HuH-7 (cell line): ENCODE measurements around the gene ELOVL6.
"Not testable (repeated sequence)": the region's sequence is repeated elsewhere in the genome, so short reads cannot be mapped to it uniquely, and the experiment has no call there.

Experiments used
- DNase-seq: peaks from one replicate; pipeline ENCODE4 v3.0.0; 2011; ENCODE audit warnings: low spot score

The ELOVL6 gene

DNA sequence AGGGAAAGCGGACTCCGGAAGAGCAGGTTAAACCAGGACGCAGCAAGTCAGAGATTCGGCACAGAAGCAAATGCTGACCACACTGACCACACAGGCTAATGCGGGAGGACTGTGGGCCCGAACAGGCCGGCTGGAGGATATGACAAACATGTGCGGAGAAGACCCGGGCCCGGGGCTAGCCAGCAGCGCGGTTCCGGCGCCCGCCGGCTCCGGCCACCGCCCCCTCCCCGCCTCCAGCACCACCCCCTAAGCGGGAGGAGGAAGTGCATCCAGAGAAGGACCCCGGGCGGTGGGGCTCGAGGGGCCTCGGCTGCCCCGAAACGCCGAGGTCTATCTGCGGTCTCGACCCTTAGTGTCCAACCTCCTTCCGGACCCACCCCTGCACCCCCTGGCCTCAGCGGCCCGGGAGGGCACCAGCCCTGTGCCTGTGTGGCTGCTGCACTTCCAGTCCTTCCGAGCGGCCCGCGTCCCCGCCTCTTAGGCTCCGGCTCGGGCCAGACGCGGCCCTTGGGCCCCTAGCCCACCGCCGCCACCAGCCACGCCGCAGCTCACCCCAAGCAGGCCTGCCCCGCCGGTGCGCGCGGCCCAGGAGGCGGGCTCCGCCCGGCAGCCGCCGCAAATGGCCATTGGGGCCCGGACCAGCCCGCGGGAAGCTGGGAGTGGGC is 2.1 kb downstream of the ELOVL6 start:
- peak; percentile 37 for DNase-seq

- DNase-seq: no peak
These were observed 2.7 kb downstream of the ELOVL6 start for GRCh38 chr4:110195561-110196205.

DNA sequence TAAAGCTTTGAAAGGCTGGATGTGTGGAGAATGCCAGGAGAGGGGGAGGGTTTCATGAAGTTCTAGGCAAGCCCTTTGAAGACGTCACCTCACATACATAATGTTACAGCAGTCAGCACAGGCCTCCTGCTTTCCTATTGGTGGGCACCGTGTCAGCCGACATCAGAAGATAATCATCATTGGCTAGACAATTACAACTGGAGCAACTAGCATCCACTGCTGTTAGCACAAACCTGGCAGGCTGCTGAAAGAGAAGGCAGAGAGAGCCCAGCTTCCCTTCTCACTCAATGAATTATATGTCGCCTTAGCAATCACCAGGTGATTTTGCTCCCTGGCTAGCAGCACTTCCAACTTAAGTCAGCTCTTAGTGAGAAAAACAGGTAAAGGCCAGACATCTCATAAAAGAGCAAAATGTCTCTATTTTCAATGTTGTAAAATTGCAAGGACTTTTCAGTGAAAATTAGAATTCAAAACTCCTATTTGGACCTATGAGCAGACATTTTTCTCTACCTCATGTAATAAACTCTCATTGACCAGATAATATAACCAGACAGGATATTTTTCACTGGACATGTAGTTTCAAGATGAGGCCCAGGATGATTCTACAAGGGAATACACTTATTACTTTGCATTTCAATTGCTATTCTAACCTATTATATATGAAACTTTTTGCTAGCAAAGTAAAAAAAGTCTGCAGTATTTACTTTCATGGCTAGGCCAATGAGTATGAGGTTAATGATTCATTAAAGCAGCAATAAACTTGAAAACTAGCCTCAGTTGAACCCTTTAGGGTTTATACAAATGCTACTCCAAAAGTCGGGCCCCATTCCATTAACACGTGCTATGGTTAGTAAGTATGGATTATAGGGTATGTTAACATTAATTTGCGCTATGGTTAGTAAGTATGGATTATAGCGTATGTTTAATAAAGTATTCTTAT is 4.3 kb downstream of the ELOVL6 start:
- peak; percentile 82 for DNase-seq

DNA sequence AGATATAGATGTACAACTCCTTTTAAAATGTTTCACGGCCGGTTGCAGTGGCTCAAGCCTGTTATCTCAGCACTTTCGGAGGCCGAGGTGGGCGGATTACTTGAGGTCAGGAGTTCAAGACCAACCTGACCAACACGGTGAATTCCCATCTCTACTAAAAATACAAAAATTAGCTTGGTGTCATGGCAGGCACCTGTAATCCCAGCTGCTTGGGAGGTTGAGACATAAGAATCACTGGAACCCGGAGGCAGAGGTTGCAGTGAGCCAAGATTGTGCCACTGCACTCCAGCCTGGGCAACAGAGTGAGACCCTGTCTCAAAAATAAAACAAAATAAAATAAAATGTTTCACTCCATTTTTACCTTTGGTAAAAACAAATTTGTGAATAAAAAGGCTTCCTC is 5.1 kb downstream of the ELOVL6 start:
- not testable (repeated sequence) for DNase-seq

DNA sequence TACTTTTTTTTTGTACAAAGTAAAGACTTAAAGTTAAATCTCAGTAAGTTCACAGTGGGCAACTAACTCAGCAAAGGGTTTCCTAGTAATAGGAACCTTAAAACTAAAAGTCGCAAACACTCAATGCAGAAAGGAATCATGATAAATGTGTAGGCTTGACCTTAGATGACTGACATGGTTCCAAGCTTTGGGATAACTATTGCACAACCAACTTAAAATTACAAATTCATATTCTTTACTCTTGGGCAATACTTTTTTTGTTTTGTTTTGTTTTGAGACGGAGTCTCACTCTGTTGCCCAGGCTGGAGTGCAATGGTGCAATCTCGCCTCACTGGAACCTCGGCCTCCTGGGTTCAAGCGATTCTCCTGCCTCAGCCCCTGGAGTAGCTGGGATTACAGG is 8.2 kb downstream of the ELOVL6 start:
- no peak for DNase-seq

DNA sequence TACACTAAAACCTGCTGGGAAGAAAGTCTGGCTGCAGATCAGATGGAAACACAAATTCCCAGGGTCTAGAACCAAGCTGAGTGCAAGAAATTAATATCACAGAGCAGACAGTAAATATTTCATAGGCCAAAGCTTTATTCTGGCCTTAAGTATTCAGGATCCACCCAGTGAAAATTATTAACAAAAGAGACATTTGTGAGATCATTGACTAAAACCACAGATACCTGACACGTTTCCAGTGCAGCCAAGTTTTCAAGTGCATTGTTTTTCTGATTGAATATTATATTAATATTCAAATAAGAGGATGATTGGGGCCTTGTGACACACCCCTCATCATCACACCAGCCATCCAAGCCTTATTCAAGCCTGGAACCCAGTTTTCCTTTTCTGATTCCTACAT is 10.3 kb downstream of the ELOVL6 start:
- no peak for DNase-seq

DNA sequence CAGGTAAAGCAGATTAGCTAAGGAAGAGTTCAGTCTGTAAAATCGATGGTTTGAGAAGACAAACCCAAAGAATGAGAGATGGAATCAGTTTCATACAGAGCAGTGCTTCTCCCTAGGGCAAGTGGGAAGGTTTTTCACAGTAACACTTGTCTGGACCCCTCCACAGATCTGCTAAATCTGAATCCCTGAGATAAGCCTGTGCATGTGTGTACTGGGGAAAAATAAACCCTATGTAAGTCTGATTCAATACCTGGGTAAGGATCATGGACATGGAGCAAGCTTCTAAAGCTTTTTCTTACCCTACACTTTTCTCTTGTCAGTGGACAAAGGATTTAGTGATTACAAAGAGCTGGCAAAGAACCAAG is 13.6 kb downstream of the ELOVL6 start:
- DNase-seq: no peak

GRCh38 chr4:110184140-110184790 is 14.2 kb downstream of the ELOVL6 start:
- no peak for DNase-seq

DNA sequence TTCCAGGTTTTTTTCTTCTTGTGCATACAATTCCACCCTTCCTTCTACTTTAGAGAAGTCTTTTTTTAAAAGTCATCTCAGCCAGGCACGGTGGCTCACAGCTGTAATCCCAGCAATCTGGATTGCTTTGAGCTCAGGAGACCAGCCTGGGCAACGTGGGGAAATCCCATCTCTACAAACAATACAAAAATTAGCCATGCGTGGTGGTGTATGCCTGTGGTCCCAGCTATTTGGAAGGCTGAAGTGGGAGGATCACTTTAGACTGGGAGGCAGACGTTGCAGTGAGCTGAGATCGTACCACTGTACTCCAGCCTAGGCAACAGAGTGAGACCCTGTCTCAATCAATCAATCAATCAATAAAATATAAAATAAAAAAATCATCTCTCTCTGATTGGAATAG is 14.8 kb downstream of the ELOVL6 start:
- DNase-seq: no peak

GRCh38 chr4:110183058-110183457 is 15.4 kb downstream of the ELOVL6 start:
- no peak for DNase-seq

DNA sequence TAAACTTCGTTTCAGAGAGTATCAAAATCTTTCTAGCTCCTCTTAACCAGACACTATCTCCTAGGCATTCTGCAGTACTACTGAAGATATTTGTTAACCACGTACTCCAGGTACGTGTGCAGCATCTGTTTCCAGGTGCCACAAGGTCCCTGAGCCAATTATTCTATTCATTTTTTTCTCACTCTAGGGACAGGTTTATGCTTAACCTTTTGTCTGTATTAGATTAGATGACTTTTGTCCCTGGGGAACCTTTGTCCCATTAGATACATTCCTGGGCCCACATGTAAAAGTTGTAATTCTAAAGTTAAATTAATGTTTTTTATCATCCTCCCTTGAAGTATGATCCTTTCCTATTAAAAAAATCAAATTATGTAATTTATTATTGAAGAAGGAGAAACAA is 16.5 kb downstream of the ELOVL6 start:
- no peak for DNase-seq

DNA sequence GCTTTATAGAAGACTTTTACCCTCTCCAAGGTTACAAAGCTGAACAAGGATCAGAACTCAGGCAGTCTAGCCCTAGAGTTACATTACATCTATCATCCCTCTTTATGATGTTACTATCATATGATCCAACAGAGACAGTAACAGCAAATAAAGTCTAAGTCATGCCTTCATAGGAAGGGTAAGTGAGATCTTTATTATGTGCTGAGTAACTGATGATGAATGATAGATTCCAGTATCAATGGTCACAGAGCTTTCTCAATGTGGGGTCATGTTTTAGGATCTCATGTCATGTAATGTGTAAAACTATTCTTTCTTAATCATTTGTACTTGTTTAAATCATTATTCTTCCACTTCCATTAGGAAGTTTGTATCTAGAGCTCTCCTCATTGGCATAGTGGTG is 22.8 kb downstream of the ELOVL6 start:
- no peak for DNase-seq

DNA sequence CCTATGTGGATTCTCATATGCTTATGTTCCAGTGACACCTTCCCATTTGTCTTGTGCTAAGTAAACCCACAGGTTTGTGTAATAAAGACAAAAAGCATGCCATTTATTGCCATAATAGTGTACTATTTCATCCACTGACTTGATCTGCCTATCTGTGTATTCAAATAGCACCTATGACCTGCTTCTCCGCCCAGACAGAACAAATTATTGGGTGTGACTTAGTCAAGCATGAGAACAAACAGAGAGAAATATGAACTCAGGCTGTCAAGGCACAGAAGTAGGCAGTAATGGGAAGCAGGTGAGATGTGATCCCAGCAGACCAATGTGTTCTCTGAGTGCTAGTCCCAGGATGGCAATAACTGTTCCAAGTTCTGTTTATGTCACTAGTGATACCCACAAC is 25.4 kb downstream of the ELOVL6 start:
- DNase-seq: no peak

- DNase-seq: no peak
These were observed 26.4 kb downstream of the ELOVL6 start for GRCh38 chr4:110171971-110172370.

GRCh38 chr4:110170861-110171260 is 27.6 kb downstream of the ELOVL6 start:
- DNase-seq: no peak

DNA sequence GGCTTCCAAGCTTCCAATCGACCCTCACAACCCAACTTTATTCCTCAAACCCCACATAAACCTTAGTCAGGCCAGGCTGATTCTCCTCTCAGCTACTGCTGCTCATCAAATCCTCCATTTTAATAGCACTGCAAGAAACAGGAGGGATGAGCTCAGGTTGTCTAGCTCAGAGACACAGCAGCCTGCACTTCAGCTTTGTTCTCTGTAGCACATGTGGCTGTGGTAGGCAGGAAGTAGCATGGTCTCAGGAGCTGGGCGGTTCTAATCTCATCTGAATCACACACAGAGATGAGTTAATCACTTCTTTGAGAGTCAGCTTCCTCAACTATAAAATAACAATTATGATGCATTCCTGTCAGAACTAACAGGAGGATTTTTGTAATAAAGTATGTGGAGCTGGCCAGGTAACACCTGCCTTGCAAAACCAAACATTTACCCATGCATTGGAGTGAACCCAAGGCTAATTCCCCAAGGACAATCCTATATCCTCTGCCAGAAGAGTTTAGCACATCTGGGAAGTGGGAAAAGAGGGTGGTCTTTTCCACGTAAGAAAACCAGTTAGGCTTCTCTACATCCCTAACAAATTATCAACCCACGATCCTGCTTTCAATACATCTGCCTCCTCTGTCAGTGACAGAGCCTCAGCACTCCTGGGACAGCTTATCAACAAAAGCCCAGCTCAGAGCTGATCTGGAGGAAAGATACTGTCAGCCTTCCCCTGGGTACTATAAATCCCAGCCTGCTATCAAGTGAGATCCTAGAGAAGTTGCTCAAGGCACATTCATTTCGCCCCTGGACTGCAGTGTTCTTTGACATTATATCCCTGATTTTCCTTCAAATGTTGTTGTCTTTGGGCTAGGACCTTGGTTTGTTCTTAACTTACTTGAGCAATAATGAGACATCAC is 32.8 kb downstream of the ELOVL6 start:
- DNase-seq: no peak

GRCh38 chr4:110164856-110165255 is 33.6 kb downstream of the ELOVL6 start:
- DNase-seq: no peak

GRCh38 chr4:110164251-110164650 is 34.2 kb downstream of the ELOVL6 start:
- no peak for DNase-seq

GRCh38 chr4:110163327-110164069 is 34.9 kb downstream of the ELOVL6 start:
- no peak for DNase-seq

DNA sequence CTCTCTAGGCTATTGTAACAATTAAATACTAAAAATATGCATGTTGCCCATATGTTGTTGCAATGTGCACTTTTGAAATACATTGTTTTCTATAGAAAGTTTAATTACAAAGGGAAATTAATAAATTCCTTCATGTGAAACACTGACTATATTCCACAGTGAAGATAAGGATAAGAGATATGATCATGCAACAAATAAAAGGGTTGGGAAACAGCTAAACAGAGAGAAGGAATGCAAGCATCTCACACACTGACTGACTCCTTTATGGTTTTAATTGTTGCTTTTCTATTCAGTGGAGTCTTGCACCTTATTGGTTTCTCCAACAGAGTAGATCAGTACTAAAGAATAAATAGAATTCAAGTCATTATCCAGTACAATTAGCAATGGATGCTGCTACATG is 37.8 kb downstream of the ELOVL6 start:
- no peak for DNase-seq

DNA sequence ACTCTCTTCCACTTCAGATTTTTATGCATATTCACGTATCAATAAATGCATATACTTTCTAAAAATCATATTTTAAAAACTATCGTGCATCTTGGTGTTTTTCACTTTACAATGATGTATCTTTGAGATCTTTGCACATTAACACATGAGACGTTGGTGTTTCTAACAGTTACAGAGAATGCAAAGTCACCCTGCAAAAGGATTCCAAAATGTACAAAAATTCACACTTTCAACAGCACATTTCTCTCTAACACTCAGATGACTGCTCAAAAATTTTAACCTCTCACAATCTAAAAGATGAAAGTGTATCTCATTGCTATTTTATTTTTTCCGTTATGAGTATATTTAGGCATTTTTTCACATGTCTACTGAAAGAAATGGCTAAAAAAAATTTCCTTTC is 38.9 kb downstream of the ELOVL6 start:
- DNase-seq: no peak
